ENCODE results near the gene SETD3.

Gene SETD3

GRCh38 chr14:99516156-99516870 is 35.7 kb upstream of the SETD3 start:
- DNase-seq = no peak

GRCh38 chr14:99515301-99516155 is 34.9 kb upstream of the SETD3 start:
- no peak for DNase-seq

GRCh38 chr14:99514552-99515300 is 34.1 kb upstream of the SETD3 start:
- no peak for DNase-seq

GRCh38 chr14:99513946-99514551 is 33.4 kb upstream of the SETD3 start:
- DNase-seq = no peak

DNA sequence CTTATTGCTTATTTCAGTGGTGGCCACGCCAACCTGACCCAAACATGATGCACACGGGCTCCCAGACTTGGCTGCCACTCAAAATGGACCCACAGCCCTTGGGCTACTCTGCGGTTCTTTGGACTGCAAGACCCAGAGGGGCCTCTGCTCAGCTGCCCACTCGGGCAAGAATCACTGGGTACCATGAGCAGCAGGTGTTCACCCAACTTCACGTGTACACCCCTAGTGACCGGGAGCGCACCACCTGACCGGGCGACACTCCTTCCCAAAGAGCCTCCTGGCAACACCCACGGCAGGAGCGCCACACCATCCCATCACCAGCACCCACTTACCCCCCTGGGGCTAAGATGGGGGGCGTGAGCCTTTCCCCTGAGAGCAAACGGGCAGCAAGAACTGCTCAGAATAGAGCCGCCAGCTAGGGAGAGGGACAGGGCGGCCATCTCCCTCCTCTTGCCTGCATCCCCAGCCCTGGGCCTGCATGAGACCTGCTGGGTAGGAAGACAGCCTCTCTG is 32.6 kb upstream of the SETD3 start:
- DNase-seq = no peak

DNA sequence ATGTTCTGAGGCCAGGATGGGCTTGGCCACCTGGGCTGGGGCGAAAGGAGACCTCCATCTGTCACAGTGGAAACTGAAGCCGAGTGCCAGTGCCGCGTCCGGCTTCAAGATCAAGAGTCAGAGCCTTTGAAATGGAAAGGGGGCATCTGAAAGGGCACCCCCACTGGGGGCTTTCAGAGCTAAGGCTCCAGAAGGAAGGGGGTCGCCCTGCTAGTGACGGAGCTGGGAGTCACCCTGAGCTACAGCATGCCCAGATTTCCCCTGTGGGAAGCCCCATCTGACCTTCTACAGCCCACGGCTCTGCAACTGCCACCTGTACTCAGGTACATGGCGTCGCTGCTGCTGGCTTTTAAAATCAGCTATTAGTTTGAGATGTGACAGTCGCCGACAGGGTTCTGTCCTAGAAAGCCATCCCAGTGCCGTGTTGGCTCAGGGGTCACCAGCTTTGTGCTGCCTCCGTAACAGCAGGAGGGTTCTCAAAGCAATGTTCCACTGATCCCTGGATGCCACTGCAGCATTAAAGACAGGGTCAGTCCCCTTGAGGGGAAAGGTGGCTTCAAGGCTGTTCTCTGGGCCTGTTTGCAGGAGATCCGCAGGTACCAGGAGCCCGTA is 32.0 kb upstream of the SETD3 start:
- no peak for DNase-seq

GRCh38 chr14:99512110-99512449 is 31.4 kb upstream of the SETD3 start:
- DNase-seq = no peak

GRCh38 chr14:99511421-99512109 is 30.9 kb upstream of the SETD3 start:
- DNase-seq = no peak

GRCh38 chr14:99510556-99511139 is 30.0 kb upstream of the SETD3 start:
- no peak for DNase-seq

- DNase-seq = no peak
Observed at GRCh38 chr14:99509871-99510555, 29.4 kb upstream of the SETD3 start.

GRCh38 chr14:99508896-99509629 is 28.4 kb upstream of the SETD3 start:
- DNase-seq = no peak

DNA sequence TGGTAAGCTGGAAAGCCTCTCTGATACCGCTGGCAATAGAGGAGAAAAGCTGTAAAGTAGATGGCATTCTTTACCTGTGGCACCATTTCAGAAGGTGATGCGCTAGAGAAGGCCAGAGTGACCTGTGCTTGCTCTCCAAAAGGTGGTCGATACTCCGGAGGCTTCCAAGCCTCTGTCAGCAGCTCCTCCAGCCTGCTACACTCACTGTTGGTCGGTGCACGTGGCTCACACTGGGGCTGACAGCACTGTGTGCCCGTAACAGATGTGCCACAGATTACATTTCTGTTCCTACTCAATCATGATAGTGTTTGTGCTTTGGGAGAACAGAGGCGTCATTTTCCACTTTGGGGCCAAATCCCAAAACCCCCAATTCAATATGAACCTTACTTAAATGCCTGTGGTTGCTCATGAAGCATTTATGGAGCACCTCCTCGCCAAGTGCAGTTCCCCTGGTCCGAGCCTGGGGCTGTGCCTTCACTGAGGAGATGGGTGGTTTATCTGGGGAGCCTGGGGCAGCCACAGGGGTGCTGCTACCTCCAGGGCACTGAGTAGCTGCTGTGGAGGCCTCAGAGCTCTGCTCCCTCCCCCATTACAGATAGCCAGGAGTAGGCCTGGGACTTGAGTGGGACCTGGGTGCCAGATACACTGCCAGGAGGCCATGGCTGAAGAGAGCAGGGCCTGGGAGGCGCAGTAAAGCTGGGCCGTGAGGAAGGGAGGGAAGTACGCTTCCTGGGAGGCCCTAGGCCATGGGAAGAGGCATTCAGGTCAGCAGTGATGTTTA is 27.4 kb upstream of the SETD3 start:
- DNase-seq = no peak

DNA sequence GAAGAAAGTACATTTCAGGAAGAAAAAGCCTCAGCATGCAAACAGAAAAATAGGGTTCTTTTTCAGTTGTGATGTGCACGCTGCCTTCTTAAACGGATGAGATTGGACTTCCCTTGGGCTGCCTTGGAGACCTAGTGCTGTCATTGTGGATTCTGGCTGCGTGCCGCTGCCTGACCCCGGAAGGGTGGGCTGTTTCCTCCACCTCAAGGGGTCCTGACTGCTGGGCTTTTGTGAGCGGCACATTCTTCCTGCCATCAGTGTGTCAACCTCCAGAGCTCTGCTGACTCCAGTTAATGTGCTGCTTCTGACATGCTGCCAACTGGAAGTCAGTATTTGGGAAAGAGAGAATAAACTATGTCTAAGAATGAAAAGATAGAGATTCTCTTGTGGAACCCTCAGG is 25.6 kb upstream of the SETD3 start:
- DNase-seq = no peak

DNA sequence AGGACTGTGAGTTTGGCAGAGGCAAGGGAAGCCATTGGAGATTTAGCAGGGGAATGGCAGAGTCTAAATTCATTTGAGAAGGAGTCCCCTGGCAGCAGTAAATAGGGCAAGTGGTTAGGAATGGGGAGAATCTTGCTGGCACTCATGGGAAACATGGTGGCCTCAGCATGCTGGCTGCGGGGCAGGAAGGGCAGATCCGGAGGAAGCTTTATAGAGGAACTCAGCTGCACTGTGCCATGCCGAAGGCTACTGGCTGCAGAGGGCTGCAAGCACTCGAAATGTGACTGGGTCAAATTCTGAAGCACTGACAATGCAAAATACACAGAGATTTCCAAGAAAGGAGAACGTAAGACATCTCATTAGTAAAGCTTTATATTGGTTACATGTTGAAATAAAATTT is 24.4 kb upstream of the SETD3 start:
- DNase-seq = no peak

DNA sequence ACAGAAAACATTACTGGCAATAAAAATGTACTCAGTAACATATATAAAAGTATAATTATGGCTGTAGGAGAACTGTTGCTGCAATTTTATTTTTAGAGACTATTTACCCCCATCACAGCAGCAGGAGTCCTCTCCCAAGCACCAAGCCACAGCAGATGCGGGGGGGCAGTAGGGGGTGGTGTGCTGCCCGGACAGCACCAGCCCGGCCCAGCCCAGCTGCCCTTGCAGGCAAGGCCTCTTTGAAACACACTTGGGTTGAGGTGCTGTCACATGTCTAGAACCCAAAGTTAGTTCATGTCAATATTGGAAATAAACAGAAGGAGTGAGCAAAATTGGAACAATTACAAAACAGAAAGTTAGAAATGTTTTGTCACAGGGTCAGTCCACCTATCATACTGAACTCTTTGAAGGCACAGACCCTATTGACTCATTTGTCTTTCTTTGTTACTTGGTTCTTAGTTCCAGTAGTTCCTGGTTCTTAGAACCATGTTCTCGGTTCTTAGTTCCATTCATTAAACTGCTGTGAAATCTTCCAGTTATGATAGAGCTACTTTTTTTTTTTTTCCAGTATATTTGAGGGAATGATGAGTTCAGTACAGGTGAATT is 23.3 kb upstream of the SETD3 start:
- DNase-seq = no peak

DNA sequence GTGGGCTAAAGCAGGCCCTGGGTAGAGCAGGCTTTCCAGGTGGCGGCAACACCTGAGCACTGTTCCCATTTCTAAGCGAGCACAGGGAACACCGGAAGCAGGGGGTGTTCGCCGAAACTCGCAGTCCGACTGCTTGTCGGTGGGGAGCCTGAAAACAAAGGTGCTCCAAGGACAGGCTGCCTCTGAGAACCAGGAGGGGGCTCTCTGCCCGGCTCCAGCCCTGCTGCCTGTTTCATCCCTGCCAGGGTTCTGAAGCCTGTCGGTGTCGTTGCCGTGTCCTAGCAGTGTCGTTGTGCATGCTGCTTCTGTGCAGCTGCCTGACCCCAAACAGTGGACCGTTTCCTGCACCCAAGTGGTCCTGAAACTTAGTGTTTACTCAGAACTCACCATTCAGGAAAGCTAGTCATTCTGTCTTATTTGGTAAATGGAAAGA is 22.3 kb upstream of the SETD3 start:
- DNase-seq = no peak

DNA sequence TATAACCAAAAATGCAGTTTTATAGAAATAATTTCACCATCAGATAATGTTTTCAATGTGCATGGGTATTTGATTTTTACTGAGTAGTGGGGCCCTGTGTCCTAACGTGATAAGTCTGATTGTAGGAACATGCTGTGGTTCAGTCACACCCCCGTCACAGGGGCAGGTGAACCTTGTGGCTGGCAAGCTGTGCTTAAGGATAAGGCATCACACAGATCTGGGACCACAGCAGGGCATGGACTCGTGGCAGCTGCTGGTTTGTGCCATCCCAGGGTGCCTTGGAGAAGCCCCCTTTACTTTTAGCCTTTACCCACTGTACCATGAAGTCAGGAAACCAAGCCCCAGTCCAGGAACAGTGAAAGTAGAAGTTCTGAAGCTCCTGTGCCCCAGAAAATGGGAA is 17.2 kb upstream of the SETD3 start:
- no peak for DNase-seq

DNA sequence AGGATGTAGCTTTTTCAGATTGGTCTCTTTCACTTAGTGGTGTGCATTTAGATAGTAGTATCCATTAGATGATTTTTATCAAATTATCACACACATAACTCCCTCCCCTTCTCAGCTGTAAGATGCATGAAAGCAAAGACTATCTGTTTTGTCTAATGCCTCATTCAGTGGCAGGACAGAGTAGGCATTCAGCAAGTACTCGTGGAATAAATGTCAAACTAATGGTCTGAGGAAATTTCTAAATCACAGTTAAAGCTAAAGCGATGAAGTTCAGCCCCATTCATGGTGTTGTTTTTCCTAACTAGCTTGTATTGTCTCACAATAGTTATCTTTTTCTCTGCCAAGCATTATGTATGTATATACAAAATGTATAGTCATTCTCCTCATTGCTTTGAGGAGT is 16.7 kb upstream of the SETD3 start:
- no peak for DNase-seq

DNA sequence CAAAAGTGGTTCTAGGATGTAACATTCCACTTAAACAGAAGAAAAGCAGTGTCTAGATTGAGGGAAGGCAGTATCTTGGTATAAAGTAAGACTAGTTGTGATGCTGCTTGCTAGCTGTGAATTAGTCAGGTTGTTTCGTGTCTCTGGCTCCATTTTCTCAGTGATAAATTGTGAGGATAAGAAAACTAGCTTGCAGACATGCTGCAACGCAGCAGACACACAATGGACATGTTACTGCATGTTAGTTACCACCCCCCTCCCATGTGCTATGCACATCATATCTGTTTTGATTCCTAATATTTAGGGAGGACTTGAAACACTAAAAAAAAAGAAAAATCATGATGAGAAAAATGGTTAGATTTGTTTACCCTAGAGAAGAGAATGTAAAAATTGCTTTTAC is 3.4 kb upstream of the SETD3 start:
- no peak for DNase-seq
